ENCODE results near the gene TAC4.

The TAC4 gene

GRCh38 chr17:49822829-49823228 is 25.0 kb downstream of the TAC4 start:
- Histone ChIP-seq H3K27ac (replicated peaks) (no peak overlapping the region), H3K27me3 (ENCODE audit: insufficient read depth, poor library complexity, severe bottlenecking) (no peaks in the 10 kb centered on the region), H3K4me3 (replicated peaks; ENCODE audit: insufficient read depth, low read length) (no peak overlapping the region)
- no peak for DNase-seq (ENCODE audit: low read depth in 1 of 2, low spot score in 1 of 2)
- TF ChIP-seq REST (IDR thresholded peaks at IDR 0.05; ENCODE audit: insufficient replicate concordance, low read depth) (no peak), SPI1 (IDR thresholded peaks at IDR 0.05; ENCODE audit: borderline replicate concordance, low read depth) (no peak), CTCF (IDR thresholded peaks at IDR 0.05; ENCODE audit: insufficient read depth, low read length) (no peak), POLR2AphosphoS5 (IDR thresholded peaks at IDR 0.05; ENCODE audit: low read depth) (no peak), GABPA (IDR thresholded peaks at IDR 0.05; ENCODE audit: low read depth) (no peak)

- Histone ChIP-seq H3K4me3 (replicated peaks; ENCODE audit: insufficient read depth, low read length) (no peak overlapping the region), H3K27ac (replicated peaks) (no peak overlapping the region), H3K27me3 (ENCODE audit: insufficient read depth, poor library complexity, severe bottlenecking) (no peaks in the 10 kb centered on the region)
- no peak for DNase-seq (ENCODE audit: low read depth in 1 of 2, low spot score in 1 of 2)
- no peak for TF ChIP-seq POLR2AphosphoS5 (IDR thresholded peaks at IDR 0.05; ENCODE audit: low read depth)
- TF ChIP-seq CTCF (IDR thresholded peaks at IDR 0.05; ENCODE audit: insufficient read depth, low read length), result no peak
- TF ChIP-seq SPI1 (IDR thresholded peaks at IDR 0.05; ENCODE audit: borderline replicate concordance, low read depth), result no peak
- no peak for TF ChIP-seq GABPA (IDR thresholded peaks at IDR 0.05; ENCODE audit: low read depth)
- TF ChIP-seq REST (IDR thresholded peaks at IDR 0.05; ENCODE audit: insufficient replicate concordance, low read depth), result no peak
Observed at GRCh38 chr17:49821916-49822315, 26.0 kb downstream of the TAC4 start.

- no peak for DNase-seq (ENCODE audit: low read depth in 1 of 2, low spot score in 1 of 2)
- Histone ChIP-seq H3K4me3 (replicated peaks; ENCODE audit: insufficient read depth, low read length) (no peak overlapping the region), H3K27ac (replicated peaks) (no peak overlapping the region), H3K27me3 (ENCODE audit: insufficient read depth, poor library complexity, severe bottlenecking) (no peaks in the 10 kb centered on the region)
- TF ChIP-seq CTCF (IDR thresholded peaks at IDR 0.05; ENCODE audit: insufficient read depth, low read length) (no peak), GABPA (IDR thresholded peaks at IDR 0.05; ENCODE audit: low read depth) (no peak), POLR2AphosphoS5 (IDR thresholded peaks at IDR 0.05; ENCODE audit: low read depth) (no peak), SPI1 (IDR thresholded peaks at IDR 0.05; ENCODE audit: borderline replicate concordance, low read depth) (no peak), REST (IDR thresholded peaks at IDR 0.05; ENCODE audit: insufficient replicate concordance, low read depth) (no peak)
Observed at GRCh38 chr17:49821466-49821865, 26.4 kb downstream of the TAC4 start.

Measured in HL-60 (cell line).